ENCODE results near the gene ATXN2. TPM values are rescaled to one million over a fixed set of nuclear protein-coding genes. Genes with fewer than 3 reads are reported as not detected.

ATXN2 gene
- total RNA-seq, 3 donors from 2014 or later = 49.9 to 82.5 (median 55.4) TPM

DNA sequence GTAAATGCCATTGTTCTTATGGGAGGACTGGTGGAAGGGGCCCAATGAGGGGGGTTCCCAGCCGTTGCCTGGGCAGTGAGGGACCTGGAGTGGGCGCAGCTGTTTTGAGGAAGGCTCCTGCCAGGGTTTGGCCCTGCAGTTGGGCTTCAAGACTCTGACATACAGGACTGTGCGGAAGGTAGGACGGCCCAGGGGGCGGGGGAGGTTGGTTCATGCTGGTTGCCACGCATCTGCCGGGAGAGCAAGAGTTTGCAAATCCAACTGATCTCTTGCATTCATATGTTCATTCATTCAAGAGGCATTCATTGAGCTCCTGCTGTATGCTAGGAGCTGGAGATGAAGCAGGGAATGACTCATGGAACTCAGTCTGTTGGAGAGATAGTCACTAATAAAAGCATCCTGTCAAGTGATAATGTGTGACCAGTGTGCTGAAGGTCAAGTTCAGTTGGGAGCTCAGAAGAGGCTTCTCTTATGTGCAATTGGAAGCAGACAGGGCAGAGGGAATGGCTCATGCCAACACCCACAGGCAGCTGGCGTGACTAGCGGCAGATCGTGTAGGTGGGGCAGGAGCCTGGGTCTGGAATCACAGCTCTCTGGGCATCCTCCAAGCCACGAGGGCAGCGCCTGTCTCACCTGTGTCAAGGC lies 185.6 kb downstream of the ATXN2 start:
- TF ChIP-seq CTCF (IDR thresholded peaks at IDR 0.05) = no peak
- Histone ChIP-seq H3K36me3 (ENCODE audit: low read depth) (no peaks in the 10 kb centered on the region), H3K4me3 (no peak overlapping the region), H3K4me1 (ENCODE audit: low read depth) (peaks cover 16% of the 10 kb centered on the region), H3K9me3 (no peaks in the 10 kb centered on the region)
- peak; percentile 21 to 65 (median 57) for DNase-seq
- peak; percentile 82 for ATAC-seq
- intact Hi-C loops (cut with DNase I, micrococcal nuclease) = no loop called here

DNA sequence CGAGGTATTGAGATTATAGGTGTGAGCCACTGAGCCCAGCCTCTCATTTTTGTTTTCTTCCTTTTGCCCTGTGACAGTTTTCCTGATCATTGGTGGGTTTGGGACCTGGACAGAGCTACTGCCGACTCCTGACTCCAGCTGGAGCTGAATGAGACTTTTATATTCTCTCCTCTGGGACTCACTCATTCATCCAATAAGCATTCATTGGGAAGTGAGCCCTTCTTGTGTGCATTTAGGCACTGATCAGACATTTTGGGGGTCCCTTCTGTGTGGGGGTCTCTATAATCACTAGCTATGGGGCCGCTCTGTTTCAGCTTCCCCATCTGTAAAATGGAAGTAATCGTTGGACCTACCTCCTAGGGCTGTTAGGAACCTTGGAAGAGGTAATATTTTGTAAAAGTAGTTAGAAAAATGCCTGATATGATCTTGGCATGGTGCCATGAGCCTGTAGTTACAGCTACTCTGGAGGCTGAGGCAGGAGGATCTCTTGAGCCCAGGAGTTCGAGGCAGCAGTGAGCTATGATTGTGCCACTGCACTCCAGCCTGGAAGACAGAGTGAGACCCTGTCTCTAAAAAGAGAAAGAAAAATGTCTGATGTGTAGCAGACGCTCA lies 186.2 kb downstream of the ATXN2 start:
- Histone ChIP-seq H3K36me3 (ENCODE audit: low read depth) (no peaks in the 10 kb centered on the region), H3K4me1 (ENCODE audit: low read depth) (peaks cover 18% of the 10 kb centered on the region), H3K4me3 (no peak overlapping the region), H3K9me3 (no peaks in the 10 kb centered on the region)
- DNase-seq = no peak
- no peak for ATAC-seq
- intact Hi-C loops (cut with DNase I, micrococcal nuclease) = no loop called here
- no peak for TF ChIP-seq CTCF (IDR thresholded peaks at IDR 0.05)

- Histone ChIP-seq H3K4me1 (ENCODE audit: low read depth) (peaks cover 24% of the 10 kb centered on the region), H3K9me3 (no peaks in the 10 kb centered on the region), H3K4me3 (no peak overlapping the region), H3K36me3 (ENCODE audit: low read depth) (no peaks in the 10 kb centered on the region)
- ATAC-seq = no peak
- DNase-seq = peak in 1 of 3 donors; percentile 60
- TF ChIP-seq CTCF (IDR thresholded peaks at IDR 0.05) = no peak
- intact Hi-C loops (cut with DNase I, micrococcal nuclease) = no loop called here
Observed at GRCh38 chr12:111412007-111412829, 186.9 kb downstream of the ATXN2 start.

DNA sequence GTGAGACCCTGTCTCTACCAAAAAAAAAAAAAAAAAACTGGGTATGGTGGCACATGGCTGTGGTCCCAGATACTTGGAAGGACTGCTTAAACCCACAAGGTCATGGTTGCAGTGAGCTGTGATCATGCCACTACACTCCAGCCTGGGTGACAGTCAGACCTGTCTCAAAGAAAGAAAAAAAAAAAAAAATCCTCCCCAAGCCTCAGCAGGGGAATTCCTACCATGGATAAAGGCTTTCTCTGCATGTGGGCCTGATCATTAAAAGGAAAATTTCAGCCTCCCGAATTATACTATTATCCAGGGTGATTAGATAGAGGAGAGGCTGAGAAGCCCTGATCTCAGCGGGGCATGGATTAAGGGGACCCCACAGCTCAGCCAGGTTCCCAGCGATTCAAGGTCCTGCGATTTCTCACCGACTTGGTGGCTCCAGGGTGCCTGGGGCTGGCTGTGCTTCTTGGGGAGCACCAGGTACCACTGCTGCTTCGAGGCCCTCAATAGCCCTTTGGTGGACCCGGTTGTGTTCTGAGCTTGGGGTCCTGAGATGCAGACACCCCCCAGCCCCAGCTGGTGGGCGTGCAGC lies 187.8 kb downstream of the ATXN2 start:
- Histone ChIP-seq H3K36me3 (ENCODE audit: low read depth) (no peaks in the 10 kb centered on the region), H3K4me1 (ENCODE audit: low read depth) (peaks cover 27% of the 10 kb centered on the region), H3K4me3 (no peak overlapping the region), H3K9me3 (no peaks in the 10 kb centered on the region)
- DNase-seq = no peak
- TF ChIP-seq CTCF (IDR thresholded peaks at IDR 0.05) = no peak
- ATAC-seq = no peak
- intact Hi-C loops (cut with DNase I, micrococcal nuclease) = no loop called here

DNA sequence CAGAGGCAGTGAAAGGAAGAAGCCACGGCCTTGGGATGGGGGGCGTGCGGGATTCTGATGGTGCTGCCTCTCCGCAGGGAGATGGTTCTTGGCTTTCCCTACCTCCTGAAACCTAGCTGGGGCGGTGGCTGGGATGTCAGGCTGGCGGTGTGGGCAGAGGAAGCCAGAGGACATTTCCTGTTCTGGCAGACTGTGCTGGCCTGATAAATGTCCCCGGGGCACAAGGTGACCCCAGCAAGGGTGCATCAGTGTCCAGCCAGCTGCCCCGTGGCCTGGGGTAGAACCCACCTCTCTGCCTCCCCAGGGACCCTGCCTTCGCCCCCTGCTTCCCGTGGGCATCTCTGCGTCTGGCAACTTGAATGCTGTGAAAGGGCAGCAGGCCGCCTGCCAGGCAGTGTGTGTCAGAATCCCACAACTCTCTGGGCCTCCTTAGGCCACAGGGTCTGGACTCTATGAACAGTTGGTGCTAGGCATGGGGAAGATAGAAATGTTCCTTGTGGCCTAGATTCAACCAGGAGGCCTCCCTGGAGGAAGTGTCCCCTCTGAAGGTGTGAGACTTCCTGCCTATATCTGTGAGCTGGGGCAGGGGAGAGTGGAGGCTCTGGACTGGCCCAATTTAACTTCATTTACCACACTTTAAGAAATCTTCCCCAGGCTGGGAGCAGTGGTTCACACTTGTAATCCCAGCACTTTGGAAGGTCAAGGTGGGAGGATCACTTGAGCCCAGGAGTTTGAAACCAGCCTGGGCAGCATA lies 188.5 kb downstream of the ATXN2 start:
- no peaks in the 10 kb centered on the region for H3K9me3 ChIP-seq
- intact Hi-C loops (cut with DNase I, micrococcal nuclease) = no loop called here
- H3K36me3 ChIP-seq (ENCODE audit: low read depth) = no peaks in the 10 kb centered on the region
- TF ChIP-seq CTCF (IDR thresholded peaks at IDR 0.05) = no peak
- H3K4me1 ChIP-seq (ENCODE audit: low read depth) = peaks cover 27% of the 10 kb centered on the region
- DNase-seq (no peak), ATAC-seq (no peak)
- no peak overlapping the region for H3K4me3 ChIP-seq

Data from mucosa of descending colon (tissue), 3 donors.